Stimulated activated CD4-positive, alpha-beta T cell treated with anti-CD3 and anti-CD28 coated beads, Interleukin-2, amount 100 ng/mL, for 24 hours (primary cell): ENCODE results near the gene TTC38.
A peak's percentile ranks its signal among the peaks of the same experiment; 100 is the strongest.
"Not testable (repeated sequence)": the region's sequence is repeated elsewhere in the genome, so short reads cannot be mapped to it uniquely, and the experiment has no call there.

ENCODE experiments used
- DNase-seq, 2 donors: peaks; one replicate each; pipeline ENCODE4 v3.0.0-alpha.2; 2020

TTC38 gene

GRCh38 chr22:46247443-46247975, 20.3 kb upstream of the TTC38 start:
- no peak for DNase-seq

GRCh38 chr22:46250035-46250782, 17.6 kb upstream of the TTC38 start, which contains the start of gene CDPF1:
TSS of gene CDPF1 (minus strand) at chr22:46250293. CDS start at chr22:46248284, 2,009 bp downstream.
- peak; percentile 92 to 93 for DNase-seq

- peak in 1 of 2 donors; percentile 32 for DNase-seq
These were observed 17.1 kb upstream of the TTC38 start for GRCh38 chr22:46250783-46251125.

- DNase-seq = no peak
These were observed 16.5 kb upstream of the TTC38 start for GRCh38 chr22:46251266-46251665.

- no peak for DNase-seq
These were observed 15.9 kb upstream of the TTC38 start for GRCh38 chr22:46251816-46252380.

GRCh38 chr22:46256358-46256958, 11.3 kb upstream of the TTC38 start:
- DNase-seq = no peak

- no peak for DNase-seq
These were observed 8.4 kb upstream of the TTC38 start for GRCh38 chr22:46259374-46259773.

- DNase-seq = no peak
These were observed 7.8 kb upstream of the TTC38 start for GRCh38 chr22:46260038-46260437.

GRCh38 chr22:46262449-46263215, 5.2 kb upstream of the TTC38 start:
- peak in 1 of 2 donors; percentile 58 for DNase-seq

- no peak for DNase-seq
These were observed 4.6 kb upstream of the TTC38 start, which contains the start of gene PKDREJ for GRCh38 chr22:46263216-46263590. TSS of gene PKDREJ (minus strand) at chr22:46263343. CDS start at chr22:46263322, 21 bp downstream.

- DNase-seq = not testable (repeated sequence)
These were observed 3.3 kb upstream of the TTC38 start for GRCh38 chr22:46264520-46264919.

GRCh38 chr22:46265627-46266026, 2.2 kb upstream of the TTC38 start:
- DNase-seq = not testable (repeated sequence)

GRCh38 chr22:46269564-46269963, 1.8 kb downstream of the TTC38 start:
- DNase-seq = no peak

- no peak for DNase-seq
These were observed 4.4 kb downstream of the TTC38 start for GRCh38 chr22:46272196-46272595.

GRCh38 chr22:46272762-46273431, 5.1 kb downstream of the TTC38 start:
- no peak for DNase-seq

GRCh38 chr22:46273432-46274148, 5.8 kb downstream of the TTC38 start:
- DNase-seq = no peak

- DNase-seq = no peak
These were observed 6.6 kb downstream of the TTC38 start for GRCh38 chr22:46274381-46274780.

GRCh38 chr22:46275455-46276122, 7.8 kb downstream of the TTC38 start:
- no peak for DNase-seq

GRCh38 chr22:46276563-46276962, 8.8 kb downstream of the TTC38 start:
- DNase-seq = no peak

GRCh38 chr22:46278656-46279645, 11.1 kb downstream of the TTC38 start:
- no peak for DNase-seq
